Vagina (tissue), 2 donors: Measurements from ENCODE around the gene PAQR4. TPM values are rescaled to one million over a fixed set of nuclear protein-coding genes. Genes with fewer than 3 reads are reported as not detected.
"Not testable (repeated sequence)": the region's sequence is repeated elsewhere in the genome, so short reads cannot be mapped to it uniquely, and the experiment has no call there.

Experiments
- DNase-seq, 2 donors: peaks; one replicate each; pipeline ENCODE4 v3.0.0-alpha.2; 2017; ENCODE audit errors: extremely low spot score in 2 of 2
- H3K27ac ChIP-seq: fragments of 200-600 bp; sonication (generic); one replicate; pipeline ENCODE4 v1.5.1; 2019
- H3K27me3 ChIP-seq: fragments of 200-600 bp; sonication (generic); one replicate; pipeline ENCODE4 v1.5.1; 2019
- H3K36me3 ChIP-seq, 2 donors: fragments of 200-600 bp; sonication (generic); one replicate each; pipeline ENCODE4 v1.5.1; 2017 to 2019
- H3K4me1 ChIP-seq: fragments of 200-600 bp; sonication (generic); one replicate; pipeline ENCODE4 v1.5.1; 2019
- H3K4me3 ChIP-seq, 2 donors: fragments of 200-600 bp; sonication (generic); 1 replicate in 1 of 2; 2 replicates in 1 of 2; pipeline ENCODE4 v1.5.1; 2016 to 2019
- H3K9me3 ChIP-seq: fragments of 200-600 bp; sonication (generic); one replicate; pipeline ENCODE4 v1.5.1; 2019
- POLR2A ChIP-seq, 2 donors: fragments of 450-650 bp; IDR thresholded peaks; one replicate each; pipeline ENCODE4 v1.6.1; 2017; ENCODE audit warnings: antibody characterized with exemption in 2 of 2, mild to moderate bottlenecking in 2 of 2, moderate library complexity in 2 of 2
- POLR2AphosphoS5 ChIP-seq, 2 donors: sonication (generic); formaldehyde crosslinking; IDR thresholded peaks; one replicate each; pipeline ENCODE4 v1.9.0; 2017; ENCODE audit warnings: antibody characterized with exemption in 2 of 2, mild to moderate bottlenecking in 2 of 2, low read depth in 1 of 2; ENCODE audit not compliant: insufficient read depth in 1 of 2
- intact Hi-C: fragments of 100-400 bp; cut with DNase I; formaldehyde crosslinking; loops from one replicate; pipeline ENCODE4 v1.15.1; 2023
- total RNA-seq: library from RNA; depleted of rRNA; stranded (reverse); fragments of >200 nt; gene quantifications from one replicate; pipeline ENCODE4 v1.2.3, GENCODE V29; 2016
- TF ChIP-seq, protein P1 (sequence below), 3 experiments: fragments of 450-650 bp in 2 of 3; fragments of 200-600 bp in 1 of 3; sonication (generic) in 1 of 3; IDR thresholded peaks; one replicate each; pipeline ENCODE4 v1.5.1; 2017 to 2019; ENCODE audit warnings: antibody characterized with exemption in 3 of 3, mild to moderate bottlenecking in 2 of 3, moderate library complexity in 2 of 3

PAQR4 gene
- total RNA-seq, 1 donor from 2014 or later: 2.7 TPM

DNA sequence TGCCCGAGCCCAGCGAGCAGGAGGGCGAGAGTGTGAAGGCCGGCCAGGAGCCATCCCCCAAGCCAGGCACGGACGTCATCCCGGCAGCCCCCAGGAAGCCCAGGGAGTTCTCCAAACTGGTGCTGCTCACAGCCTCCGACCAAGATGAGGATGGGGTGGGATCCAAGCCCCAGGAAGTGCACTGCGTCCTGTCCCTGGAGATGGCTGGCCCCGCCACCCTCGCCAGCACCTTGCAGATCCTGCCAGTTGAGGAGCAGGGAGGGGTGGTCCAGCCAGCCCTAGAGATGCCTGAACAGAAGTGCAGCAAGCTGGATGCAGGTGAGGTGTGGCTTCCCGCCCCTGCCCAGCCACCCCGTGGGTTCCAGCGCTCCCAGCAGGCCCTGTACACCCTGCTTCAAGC lies 39.5 kb upstream of the PAQR4 start:
- Histone ChIP-seq H3K36me3 (peaks cover 0 to 33% of the 10 kb centered on the region in 2 donors), H3K9me3 (no peaks in the 10 kb centered on the region), H3K4me3 (no peak overlapping the region), H3K27me3 (no peaks in the 10 kb centered on the region), H3K4me1 (peaks cover 22% of the 10 kb centered on the region), H3K27ac (no peak overlapping the region)
- no peak for DNase-seq
- TF ChIP-seq POLR2AphosphoS5 (IDR thresholded peaks at IDR 0.05; ENCODE audit: insufficient read depth in 1 of 2, low read depth in 1 of 2): no peak
- TF ChIP-seq, protein P1, sequence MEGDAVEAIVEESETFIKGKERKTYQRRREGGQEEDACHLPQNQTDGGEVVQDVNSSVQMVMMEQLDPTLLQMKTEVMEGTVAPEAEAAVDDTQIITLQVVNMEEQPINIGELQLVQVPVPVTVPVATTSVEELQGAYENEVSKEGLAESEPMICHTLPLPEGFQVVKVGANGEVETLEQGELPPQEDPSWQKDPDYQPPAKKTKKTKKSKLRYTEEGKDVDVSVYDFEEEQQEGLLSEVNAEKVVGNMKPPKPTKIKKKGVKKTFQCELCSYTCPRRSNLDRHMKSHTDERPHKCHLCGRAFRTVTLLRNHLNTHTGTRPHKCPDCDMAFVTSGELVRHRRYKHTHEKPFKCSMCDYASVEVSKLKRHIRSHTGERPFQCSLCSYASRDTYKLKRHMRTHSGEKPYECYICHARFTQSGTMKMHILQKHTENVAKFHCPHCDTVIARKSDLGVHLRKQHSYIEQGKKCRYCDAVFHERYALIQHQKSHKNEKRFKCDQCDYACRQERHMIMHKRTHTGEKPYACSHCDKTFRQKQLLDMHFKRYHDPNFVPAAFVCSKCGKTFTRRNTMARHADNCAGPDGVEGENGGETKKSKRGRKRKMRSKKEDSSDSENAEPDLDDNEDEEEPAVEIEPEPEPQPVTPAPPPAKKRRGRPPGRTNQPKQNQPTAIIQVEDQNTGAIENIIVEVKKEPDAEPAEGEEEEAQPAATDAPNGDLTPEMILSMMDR (IDR thresholded peaks at IDR 0.05): no peak
- intact Hi-C loops: no loop called here

DNA sequence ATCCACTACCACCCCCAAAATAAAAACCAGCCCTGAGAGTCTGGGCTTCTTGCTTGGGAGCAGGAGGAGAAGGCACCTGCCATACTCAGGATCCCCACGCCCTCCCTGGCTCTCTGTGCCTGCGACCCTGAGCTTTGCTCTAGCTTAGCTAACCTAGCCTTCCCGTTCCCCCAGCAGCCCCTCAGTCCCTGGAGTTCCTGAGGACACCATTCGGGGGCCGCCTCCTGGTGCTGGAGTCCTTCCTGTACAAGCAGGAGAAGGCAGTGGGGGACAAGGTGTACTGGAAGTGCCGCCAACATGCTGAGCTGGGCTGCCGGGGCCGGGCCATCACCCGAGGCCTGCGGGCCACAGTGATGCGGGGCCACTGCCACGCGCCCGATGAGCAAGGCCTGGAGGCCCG lies 38.9 kb upstream of the PAQR4 start:
- no peak overlapping the region for H3K4me3 ChIP-seq
- no peak overlapping the region for H3K27ac ChIP-seq
- TF ChIP-seq POLR2AphosphoS5 (IDR thresholded peaks at IDR 0.05; ENCODE audit: insufficient read depth in 1 of 2, low read depth in 1 of 2) (no peak), POLR2A (IDR thresholded peaks at IDR 0.05) (no peak)
- TF ChIP-seq, protein P1 (IDR thresholded peaks at IDR 0.05): no peak
- DNase-seq: no peak
- intact Hi-C loops: no loop called here
- H3K9me3 ChIP-seq: no peaks in the 10 kb centered on the region
- no peaks in the 10 kb centered on the region for H3K27me3 ChIP-seq
- peaks cover 0 to 36% of the 10 kb centered on the region in 2 donors for H3K36me3 ChIP-seq
- H3K4me1 ChIP-seq: peaks cover 16% of the 10 kb centered on the region

- H3K36me3 ChIP-seq: peaks cover 0 to 48% of the 10 kb centered on the region in 2 donors
- H3K9me3 ChIP-seq, DNase-seq, H3K4me3 ChIP-seq, H3K27ac ChIP-seq, H3K27me3 ChIP-seq, intact Hi-C loops, H3K4me1 ChIP-seq: not testable (repeated sequence)
These were observed 37.8 kb upstream of the PAQR4 start for GRCh38 chr16:2931231-2931914.

DNA sequence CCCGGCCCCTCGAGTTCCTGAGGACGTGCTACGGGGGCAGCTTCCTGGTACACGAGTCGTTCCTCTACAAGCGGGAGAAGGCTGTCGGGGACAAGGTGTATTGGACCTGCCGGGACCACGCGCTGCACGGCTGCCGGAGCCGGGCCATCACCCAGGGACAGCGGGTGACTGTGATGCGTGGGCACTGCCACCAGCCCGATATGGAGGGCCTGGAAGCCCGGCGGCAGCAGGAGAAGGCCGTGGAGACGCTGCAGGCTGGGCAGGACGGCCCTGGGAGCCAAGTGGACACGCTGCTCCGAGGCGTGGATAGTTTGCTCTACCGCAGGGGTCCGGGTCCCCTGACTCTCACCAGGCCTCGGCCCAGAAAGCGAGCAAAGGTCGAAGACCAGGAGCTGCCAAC lies 36.0 kb upstream of the PAQR4 start:
- Histone ChIP-seq H3K36me3 (peaks cover 0 to 65% of the 10 kb centered on the region in 2 donors), H3K9me3 (no peaks in the 10 kb centered on the region), H3K4me3 (no peak overlapping the region), H3K27me3 (no peaks in the 10 kb centered on the region), H3K4me1 (no peaks in the 10 kb centered on the region), H3K27ac (no peak overlapping the region)
- no peak for DNase-seq
- TF ChIP-seq, protein P1 (IDR thresholded peaks at IDR 0.05): no peak
- no peak for TF ChIP-seq POLR2AphosphoS5 (IDR thresholded peaks at IDR 0.05; ENCODE audit: insufficient read depth in 1 of 2, low read depth in 1 of 2)
- intact Hi-C loops: no loop called here

DNA sequence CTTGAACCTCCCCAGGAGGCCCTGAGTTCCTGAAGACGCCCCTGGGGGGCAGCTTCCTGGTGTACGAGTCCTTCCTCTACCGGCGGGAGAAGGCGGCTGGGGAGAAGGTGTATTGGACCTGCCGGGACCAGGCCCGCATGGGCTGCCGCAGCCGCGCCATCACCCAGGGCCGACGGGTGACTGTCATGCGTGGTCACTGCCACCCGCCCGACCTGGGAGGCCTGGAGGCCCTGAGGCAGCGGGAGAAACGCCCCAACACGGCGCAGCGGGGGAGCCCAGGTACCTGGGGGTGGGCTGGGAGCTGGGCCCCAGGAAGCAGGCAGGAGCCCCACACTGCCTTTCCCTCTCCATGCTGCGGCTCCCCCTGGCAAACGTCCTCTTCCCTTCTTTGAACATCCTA lies 35.4 kb upstream of the PAQR4 start:
- Histone ChIP-seq H3K9me3 (no peaks in the 10 kb centered on the region), H3K4me3 (no peak overlapping the region), H3K4me1 (no peaks in the 10 kb centered on the region), H3K27ac (no peak overlapping the region), H3K36me3 (peaks cover 0 to 71% of the 10 kb centered on the region in 2 donors), H3K27me3 (no peaks in the 10 kb centered on the region)
- no peak for TF ChIP-seq POLR2AphosphoS5 (IDR thresholded peaks at IDR 0.05; ENCODE audit: insufficient read depth in 1 of 2, low read depth in 1 of 2)
- TF ChIP-seq, protein P1 (IDR thresholded peaks at IDR 0.05): no peak
- no peak for TF ChIP-seq POLR2A (IDR thresholded peaks at IDR 0.05)
- no peak for DNase-seq
- intact Hi-C loops: no loop called here
